GM19452 (cell line): ENCODE results near the gene PIAS4.

ENCODE experiments used
- ATAC-seq: cut with Tn5 transposase; IDR thresholded peaks from one replicate; pipeline ENCODE4 v1.9.1; 2021; ENCODE audit not compliant: unreplicated experiment

Gene PIAS4

DNA sequence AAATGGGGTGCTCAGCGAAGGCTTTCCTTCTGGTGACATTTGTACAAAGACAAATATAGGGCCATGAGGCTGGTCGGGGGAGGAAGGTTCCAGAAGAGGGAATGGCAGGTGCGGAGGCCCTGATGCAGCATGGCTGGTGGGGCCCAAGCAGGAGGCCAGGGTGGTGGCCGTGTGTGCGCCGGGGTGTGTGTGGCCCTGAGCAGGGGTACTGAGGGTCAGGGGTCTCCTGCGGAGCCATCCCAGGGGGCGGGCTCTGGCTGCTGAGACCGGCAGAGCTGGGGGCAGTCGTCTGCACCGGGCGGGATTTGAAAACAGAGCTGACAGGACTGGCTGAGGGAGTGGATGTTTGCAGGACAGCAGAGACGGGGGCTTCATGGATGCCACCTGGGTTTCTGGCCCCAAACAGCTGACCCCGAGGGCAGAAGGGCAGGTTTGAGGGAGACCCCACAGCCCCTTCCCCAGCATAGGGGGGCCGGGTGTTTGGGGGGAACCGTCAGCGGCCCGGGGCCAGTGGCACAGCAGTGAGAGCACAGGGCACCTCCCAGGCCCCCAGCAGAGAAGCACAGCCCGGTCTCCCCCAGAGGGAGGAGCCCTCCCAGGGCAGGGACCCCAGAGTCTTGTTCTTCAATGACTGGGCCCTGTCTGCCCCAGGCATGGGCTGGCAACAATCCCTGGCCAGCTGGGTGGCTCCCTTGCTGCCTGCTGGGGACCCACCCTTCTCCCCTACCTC lies 11.4 kb downstream of the PIAS4 start:
- no peak for ATAC-seq

GRCh38 chr19:4019578-4019977 lies 12.0 kb downstream of the PIAS4 start:
- no peak for ATAC-seq

DNA sequence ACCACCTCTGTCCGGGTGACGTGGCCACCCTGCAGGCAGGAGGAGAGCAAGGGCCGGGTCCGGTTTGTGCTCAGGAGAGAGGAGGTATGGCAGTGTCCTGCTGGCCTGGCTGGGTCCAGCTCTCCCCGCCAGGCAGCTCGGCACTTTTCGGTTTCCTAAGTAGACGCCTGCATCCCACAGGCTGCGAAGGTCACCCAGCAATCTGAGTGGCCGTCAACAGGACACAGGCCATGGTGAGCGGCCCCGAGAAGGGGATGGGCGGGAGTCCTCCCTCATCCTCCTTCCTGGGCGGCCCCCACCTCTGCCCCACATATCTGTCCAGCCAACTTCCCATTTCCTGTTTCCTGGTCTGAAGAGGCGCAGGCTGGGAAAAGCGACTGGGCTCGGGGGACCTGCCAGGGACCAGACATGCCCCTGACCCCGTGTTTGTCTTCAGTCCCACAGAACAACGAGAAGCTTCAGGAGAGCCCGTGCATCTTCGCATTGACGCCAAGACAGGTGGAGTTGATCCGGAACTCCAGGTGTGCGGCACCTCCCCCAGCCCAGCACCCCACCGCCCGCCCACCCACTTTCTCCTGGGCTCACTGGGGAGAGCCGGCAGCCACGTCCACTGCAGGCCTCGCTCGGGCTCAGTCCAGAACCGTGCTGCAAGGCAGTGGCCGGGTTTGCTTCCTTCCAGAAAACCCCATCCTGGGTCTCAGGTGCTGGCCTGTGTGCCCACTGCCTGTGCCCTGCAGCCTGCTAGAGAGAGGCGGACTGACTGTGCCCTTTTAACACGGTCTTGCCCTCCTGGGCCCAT lies 16.3 kb downstream of the PIAS4 start:
- no peak for ATAC-seq

DNA sequence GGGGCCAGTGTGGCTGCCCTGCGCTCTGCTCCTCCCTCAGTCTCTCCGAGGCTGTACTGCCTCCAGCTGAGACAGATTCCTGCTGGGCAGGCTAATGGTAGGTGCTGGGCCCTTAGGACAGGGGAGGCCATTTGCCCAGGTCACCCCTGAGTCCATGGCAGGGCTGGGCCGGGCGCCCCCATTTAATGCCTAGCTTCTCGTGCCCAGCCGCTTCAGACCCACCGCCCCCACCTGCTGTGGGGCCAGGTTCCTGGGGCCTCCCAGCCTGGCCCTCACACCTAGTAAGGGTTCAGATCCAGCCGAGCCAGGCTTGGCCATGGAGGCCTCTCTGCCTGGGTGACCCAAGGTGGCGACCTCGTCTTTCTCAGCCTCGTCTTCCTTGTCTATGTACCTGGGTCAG lies 17.8 kb downstream of the PIAS4 start:
- no peak for ATAC-seq

GRCh38 chr19:4027146-4027545 lies 19.6 kb downstream of the PIAS4 start:
- no peak for ATAC-seq

- no peak for ATAC-seq
Observed at GRCh38 chr19:4028334-4029246, 21.1 kb downstream of the PIAS4 start.

- no peak for ATAC-seq
Observed at GRCh38 chr19:4029247-4029614, 21.7 kb downstream of the PIAS4 start.

GRCh38 chr19:4030552-4030951 lies 23.0 kb downstream of the PIAS4 start:
- no peak for ATAC-seq

DNA sequence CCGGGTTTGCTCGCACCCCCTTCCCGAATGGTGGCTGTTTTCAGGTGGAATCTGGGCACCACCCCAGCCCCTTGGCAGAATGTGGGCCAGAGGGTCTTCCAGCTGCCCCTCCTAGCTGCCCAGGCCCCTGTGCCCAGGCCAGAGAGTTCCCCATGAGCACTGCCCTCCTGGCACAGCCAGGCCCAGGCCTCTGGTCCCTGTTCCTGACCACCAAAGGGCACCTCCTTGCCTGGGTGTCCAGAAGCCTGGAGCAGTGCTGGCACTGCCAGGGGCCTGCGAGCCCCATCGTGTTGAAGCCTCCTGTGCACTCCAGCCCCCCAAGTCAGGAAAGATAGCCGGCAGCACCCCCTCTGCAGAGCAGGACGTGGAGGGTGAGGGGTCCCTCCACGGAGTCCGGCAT lies 23.4 kb downstream of the PIAS4 start:
- no peak for ATAC-seq

DNA sequence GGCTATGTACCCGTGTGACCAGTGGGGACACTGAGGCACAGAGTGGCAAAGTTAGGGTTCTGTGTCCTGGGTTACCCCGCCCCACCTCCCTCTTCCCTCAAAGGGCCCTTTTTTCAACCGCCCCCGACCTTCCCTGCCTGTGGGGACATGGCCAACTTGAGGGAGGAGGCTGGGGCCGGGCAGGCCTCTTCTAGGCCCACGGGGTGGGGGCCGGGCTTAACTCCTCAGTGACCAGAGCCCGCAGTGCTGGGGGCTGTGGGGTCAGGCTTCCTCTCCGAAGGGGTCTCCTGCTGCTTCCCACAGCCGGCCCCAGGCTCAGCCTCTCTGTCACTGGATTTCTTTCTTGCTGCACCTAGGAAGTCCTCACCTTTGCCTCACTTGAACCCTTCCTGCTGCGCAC lies 23.9 kb downstream of the PIAS4 start:
- no peak for ATAC-seq

GRCh38 chr19:4032436-4032835 lies 24.9 kb downstream of the PIAS4 start:
- no peak for ATAC-seq

DNA sequence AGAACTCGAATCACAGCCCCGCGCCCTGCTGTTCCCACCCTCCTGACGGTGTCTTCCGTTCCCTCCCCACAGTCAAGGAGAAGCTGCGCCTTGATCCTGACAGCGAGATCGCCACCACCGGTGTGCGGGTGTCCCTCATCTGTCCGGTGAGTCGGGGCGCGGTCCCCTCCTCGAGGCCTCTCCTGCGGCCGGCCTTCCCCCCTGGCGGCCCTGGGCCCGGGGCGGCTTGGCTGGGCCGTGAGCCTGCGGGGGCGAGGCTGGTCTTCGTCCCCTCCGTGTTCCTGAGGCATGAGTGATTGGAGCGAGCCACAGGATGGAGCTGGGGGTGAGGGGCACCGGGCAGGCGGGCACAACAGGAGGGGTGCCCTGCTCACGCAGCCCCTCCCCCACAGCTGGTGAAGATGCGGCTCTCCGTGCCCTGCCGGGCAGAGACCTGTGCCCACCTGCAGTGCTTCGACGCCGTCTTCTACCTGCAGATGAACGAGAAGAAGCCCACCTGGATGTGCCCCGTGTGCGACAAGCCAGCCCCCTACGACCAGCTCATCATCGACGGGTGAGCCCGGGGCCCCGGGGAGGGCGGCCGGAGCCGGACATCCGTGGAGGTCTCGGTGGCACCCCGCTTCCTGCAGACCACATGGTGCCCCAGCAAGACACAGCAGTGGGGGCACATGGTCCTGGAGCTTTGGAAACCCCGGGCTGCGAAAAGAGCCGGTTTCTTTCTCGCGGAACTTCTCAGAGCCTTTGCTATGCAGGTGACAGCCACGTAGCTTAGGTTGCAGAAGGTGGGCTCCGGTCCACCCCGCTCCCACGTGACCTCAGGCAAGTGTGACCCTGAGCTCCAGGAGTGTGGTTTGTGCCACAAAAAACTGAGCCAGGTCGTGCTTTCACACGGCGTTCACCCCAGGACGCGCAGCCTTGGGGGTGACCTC lies 25.8 kb downstream of the PIAS4 start:
- no peak for ATAC-seq

- ATAC-seq, result no peak
Observed at GRCh38 chr19:4034048-4035017, 26.8 kb downstream of the PIAS4 start.

DNA sequence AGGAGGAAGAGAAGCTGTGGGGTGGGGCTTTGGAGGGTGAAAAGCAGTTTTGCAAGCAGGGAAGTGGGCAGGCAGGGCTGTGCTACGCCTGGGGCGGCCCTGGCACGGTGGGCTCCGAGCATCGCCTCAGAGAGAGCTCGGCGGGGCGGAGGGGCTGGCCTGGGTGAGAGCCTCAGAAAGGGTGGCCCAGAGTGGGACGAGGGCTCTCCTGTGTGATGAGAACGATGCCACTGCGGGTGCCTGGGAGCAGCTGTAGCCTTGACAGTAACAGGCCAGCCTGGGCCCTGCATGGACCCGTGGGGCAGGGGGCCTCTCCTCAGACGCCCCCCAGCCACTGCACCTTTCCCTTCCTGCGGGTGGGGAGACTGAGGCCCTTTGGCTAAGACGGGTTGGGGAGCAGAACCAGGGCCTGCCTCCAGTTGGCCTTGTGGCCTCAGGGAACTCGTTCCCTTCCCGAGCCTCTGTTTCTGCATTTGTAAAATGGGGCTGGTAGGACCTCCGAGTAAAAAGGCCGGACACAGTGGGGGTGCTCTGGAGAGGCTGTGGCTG lies 27.6 kb downstream of the PIAS4 start:
- no peak for ATAC-seq

- ATAC-seq, result no peak
Observed at GRCh38 chr19:4035582-4035981, 28.0 kb downstream of the PIAS4 start.

GRCh38 chr19:4036576-4037300 lies 29.2 kb downstream of the PIAS4 start:
- ATAC-seq, result no peak

DNA sequence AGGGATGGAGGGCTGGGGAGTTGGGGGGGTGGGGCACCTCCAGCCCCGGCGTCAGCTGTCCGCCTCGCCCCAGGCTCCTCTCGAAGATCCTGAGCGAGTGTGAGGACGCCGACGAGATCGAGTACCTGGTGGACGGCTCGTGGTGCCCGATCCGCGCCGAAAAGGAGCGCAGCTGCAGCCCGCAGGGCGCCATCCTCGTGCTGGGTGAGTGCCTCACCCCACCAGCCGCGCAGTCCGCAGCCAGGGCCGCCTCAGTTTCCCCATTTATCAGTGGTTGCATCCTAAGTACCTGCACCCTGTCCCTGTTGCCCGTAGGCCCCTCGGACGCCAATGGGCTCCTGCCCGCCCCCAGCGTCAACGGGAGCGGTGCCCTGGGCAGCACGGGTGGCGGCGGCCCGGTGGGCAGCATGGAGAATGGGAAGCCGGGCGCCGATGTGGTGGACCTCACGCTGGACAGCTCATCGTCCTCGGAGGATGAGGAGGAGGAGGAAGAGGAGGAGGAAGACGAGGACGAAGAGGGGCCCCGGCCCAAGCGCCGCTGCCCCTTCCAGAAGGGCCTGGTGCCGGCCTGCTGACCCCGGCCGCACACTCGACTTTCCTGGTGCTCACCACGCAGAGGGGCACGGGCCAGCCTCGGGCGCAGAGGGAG lies 29.9 kb downstream of the PIAS4 start:
- ATAC-seq, result no peak

DNA sequence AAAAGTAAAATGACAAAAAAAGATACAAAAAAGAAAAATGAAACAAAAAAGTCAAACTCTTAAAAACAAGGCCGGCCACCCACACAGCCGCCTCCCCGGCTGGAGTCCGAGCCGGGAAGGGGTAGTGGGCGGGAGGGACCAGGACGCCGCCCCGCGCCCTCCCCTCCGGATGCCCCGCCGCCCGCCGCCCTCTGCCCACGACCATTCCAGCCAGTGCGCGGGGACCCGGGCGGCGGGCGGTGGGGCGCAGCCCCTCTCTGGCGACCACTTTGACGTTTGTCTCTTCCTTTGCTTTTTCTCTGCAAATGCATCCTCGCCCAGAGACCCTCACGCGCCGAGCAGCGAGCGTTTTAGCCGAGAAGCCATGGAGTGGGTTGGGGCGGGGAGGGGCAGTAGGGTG lies 30.5 kb downstream of the PIAS4 start:
- ATAC-seq, result no peak
